H1 (cell line): ENCODE results near the gene GRAMD4. TPM values are rescaled to one million over a fixed set of nuclear protein-coding genes. Genes with fewer than 3 reads are reported as not detected.
A peak's percentile ranks its signal among the peaks of the same experiment; 100 is the strongest.

Source experiments
- CTCF ChIA-PET: fragments of 300-600 bp; sonication (Branson Sonifier 250); formaldehyde crosslinking; loops from one replicate; lab custom pipeline; 2021; ENCODE audit not compliant: partially characterized antibody; lab: Charles Lee
- POLR2A ChIA-PET: fragments of 300-600 bp; sonication (Branson Sonifier 250); formaldehyde crosslinking; loops from one replicate; lab custom pipeline; 2021; ENCODE audit warnings: inconsistent platforms; ENCODE audit not compliant: partially characterized antibody; lab: Charles Lee
- DNase-seq, 2 experiments: peaks; one replicate each; pipeline versions ENCODE4 v3.0.0 to v3.0.0-alpha.2; 2010 to 2022; ENCODE audit warnings: low spot score in 2 of 2, low read depth in 1 of 2, mixed read lengths in 1 of 2
- FAIRE-seq: peaks from 2 replicates; lab custom pipeline; 2011; peaks lifted over from hg19 to GRCh38; lab: Jason Lieb, UNC
- H2AFZ ChIP-seq: 2 replicates; pipeline ENCODE4 v1.8.1; 2012; ENCODE audit warnings: low read length, inconsistent platforms
- H2AK5ac ChIP-seq: 2 replicates; pipeline ENCODE4 v1.6.1; 2013; ENCODE audit warnings: low read depth, low read length
- H2BK120ac ChIP-seq: replicated peaks from 2 replicates; pipeline ENCODE3; 2013; ENCODE audit warnings: low read depth, low read length, inconsistent platforms
- H2BK12ac ChIP-seq: 2 replicates; pipeline ENCODE4 v1.6.1; 2013; ENCODE audit warnings: low read depth, low read length
- H2BK15ac ChIP-seq: 2 replicates; pipeline ENCODE4 v1.6.1; 2013; ENCODE audit warnings: low read length
- H2BK20ac ChIP-seq: 2 replicates; pipeline ENCODE4 v1.6.1; 2013; ENCODE audit warnings: low read length
- H2BK5ac ChIP-seq: 2 replicates; pipeline ENCODE4 v1.6.1; 2013; ENCODE audit warnings: low read depth, low read length
- H3K14ac ChIP-seq: 2 replicates; pipeline ENCODE4 v1.6.1; 2013; ENCODE audit warnings: inconsistent platforms; ENCODE audit not compliant: insufficient read length
- H3K18ac ChIP-seq: 2 replicates; pipeline ENCODE4 v1.6.1; 2013; ENCODE audit warnings: low read length; ENCODE audit errors: extremely low read depth
- H3K23ac ChIP-seq: 2 replicates; pipeline ENCODE4 v1.6.1; 2013; ENCODE audit warnings: inconsistent platforms; ENCODE audit not compliant: insufficient read length
- H3K23me2 ChIP-seq: 2 replicates; pipeline ENCODE4 v1.6.1; 2013; ENCODE audit warnings: low read depth, low read length
- H3K27ac ChIP-seq: 2 replicates; pipeline ENCODE4 v1.6.1; 2011; ENCODE audit warnings: low read depth, low read length, inconsistent platforms
- H3K27me3 ChIP-seq, 4 experiments: replicated peaks in 1 of 4; 1 replicate in 1 of 4; 2 replicates in 3 of 4; pipeline versions ENCODE4 v1.6.1 to v1.8.1; 2011 to 2013; ENCODE audit warnings: low read length in 3 of 4, mild to moderate bottlenecking in 3 of 4, inconsistent platforms in 2 of 4, mixed read lengths in 2 of 4, moderate library complexity in 1 of 4; ENCODE audit not compliant: control insufficient read depth in 3 of 4, insufficient read depth in 3 of 4; ENCODE audit errors: extremely low read depth in 1 of 4
- H3K36me3 ChIP-seq, 4 experiments: 2 replicates each; pipeline versions ENCODE4 v1.6.1 to v1.8.1; 2011 to 2013; ENCODE audit warnings: mild to moderate bottlenecking in 4 of 4, low read length in 3 of 4, moderate library complexity in 2 of 4, control low read depth in 1 of 4, inconsistent platforms in 1 of 4; ENCODE audit not compliant: insufficient read depth in 4 of 4, control insufficient read depth in 2 of 4
- H3K4ac ChIP-seq: replicated peaks from 2 replicates; pipeline ENCODE3; 2013; ENCODE audit warnings: low read length, low read depth, mixed read lengths, inconsistent platforms; ENCODE audit not compliant: insufficient read length
- H3K4me1 ChIP-seq, 4 experiments: replicated peaks in 1 of 4; 1 replicate in 1 of 4; 2 replicates in 3 of 4; pipeline versions ENCODE4 v1.6.1 to v1.8.1; 2011 to 2013; ENCODE audit warnings: low read length in 3 of 4, inconsistent platforms in 2 of 4, mixed read lengths in 1 of 4; ENCODE audit not compliant: insufficient read depth in 4 of 4, control insufficient read depth in 3 of 4
- H3K4me2 ChIP-seq, 2 experiments: 2 replicates each; pipeline versions ENCODE4 v1.6.1 to v1.8.1; 2011 to 2013; ENCODE audit warnings: low read depth in 2 of 2, low read length in 2 of 2, control low read depth in 1 of 2, inconsistent platforms in 1 of 2, mild to moderate bottlenecking in 1 of 2; ENCODE audit not compliant: insufficient read depth in 1 of 2
- H3K4me3 ChIP-seq, 4 experiments: fragments of 200-600, 300-600 bp in 1 of 4; sonication (generic), shearing (Covaris generic), sonication (Bioruptor Twin) in 1 of 4; 2 replicates each; pipeline versions ENCODE4 v1.5.1 to v1.8.1; 2011 to 2016; ENCODE audit warnings: low read length in 4 of 4, low read depth in 3 of 4, control low read depth in 2 of 4, inconsistent platforms in 2 of 4, mild to moderate bottlenecking in 2 of 4, mixed read lengths in 1 of 4, moderate library complexity in 1 of 4; ENCODE audit not compliant: insufficient read depth in 2 of 4; ENCODE audit errors: extremely low read depth in 1 of 4
- H3K56ac ChIP-seq: replicated peaks from 2 replicates; pipeline ENCODE3; 2013; ENCODE audit warnings: low read depth, mild to moderate bottlenecking, mixed read lengths, low read length, inconsistent platforms; ENCODE audit not compliant: insufficient read length
- H3K79me1 ChIP-seq: 2 replicates; pipeline ENCODE4 v1.6.1; 2013; ENCODE audit warnings: low read depth, low read length, control low read depth
- H3K79me2 ChIP-seq, 2 experiments: 2 replicates each; pipeline versions ENCODE4 v1.6.1 to v1.8.1; 2012 to 2013; ENCODE audit warnings: low read length in 2 of 2, mild to moderate bottlenecking in 2 of 2, inconsistent platforms in 1 of 2; ENCODE audit not compliant: insufficient read depth in 2 of 2, control insufficient read depth in 1 of 2
- H3K9ac ChIP-seq, 4 experiments: replicated peaks in 1 of 4; 1 replicate in 1 of 4; 2 replicates in 3 of 4; pipeline versions ENCODE4 v1.6.1 to v1.8.1; 2011 to 2013; ENCODE audit warnings: low read depth in 3 of 4, low read length in 3 of 4, control low read depth in 2 of 4, mild to moderate bottlenecking in 2 of 4, moderate library complexity in 2 of 4, inconsistent platforms in 1 of 4; ENCODE audit errors: extremely low read depth in 1 of 4
- H3K9me3 ChIP-seq, 2 experiments: 2 replicates each; pipeline versions ENCODE4 v1.6.1 to v1.8.1; 2012 to 2013; ENCODE audit warnings: mild to moderate bottlenecking in 2 of 2, moderate library complexity in 2 of 2, control low read depth in 1 of 2, inconsistent platforms in 1 of 2, low read depth in 1 of 2, low read length in 1 of 2, mixed read lengths in 1 of 2; ENCODE audit not compliant: insufficient read depth in 2 of 2
- H4K20me1 ChIP-seq, 2 experiments: replicated peaks in 1 of 2; 2 replicates each; pipeline versions ENCODE3 to v1.8.1; 2011 to 2013; ENCODE audit warnings: inconsistent platforms in 2 of 2, low read length in 2 of 2, mild to moderate bottlenecking in 1 of 2; ENCODE audit not compliant: insufficient read depth in 2 of 2, control insufficient read depth in 1 of 2
- H4K5ac ChIP-seq: 2 replicates; pipeline ENCODE4 v1.6.1; 2013; ENCODE audit warnings: low read length, low read depth, mixed read lengths, inconsistent platforms; ENCODE audit not compliant: insufficient read length
- H4K8ac ChIP-seq: 2 replicates; pipeline ENCODE4 v1.8.0; 2013; ENCODE audit warnings: mild to moderate bottlenecking, moderate library complexity, low read length, inconsistent platforms; ENCODE audit not compliant: insufficient read depth; ENCODE audit errors: extremely low read depth
- H4K91ac ChIP-seq: replicated peaks from 2 replicates; pipeline ENCODE3; 2013; ENCODE audit warnings: low read length, mixed read lengths, inconsistent platforms; ENCODE audit not compliant: insufficient read length
- CBX8 ChIP-seq: fragments of 300-800, 300-1000 bp; sonication (generic); IDR thresholded peaks from 2 replicates; pipeline ENCODE4 v1.7.1; 2016; ENCODE audit warnings: low read depth, low read length, borderline replicate concordance
- WGBS, 2 experiments: shearing (Covaris generic) in 1 of 2; methylation state at CpG; one replicate each; pipeline versions ENCODE4 v1.1.6 to v1.1.7; 2013 to 2015; ENCODE audit warnings: low lambda C conversion rate in 2 of 2, mixed read lengths in 2 of 2, inconsistent platforms in 1 of 2, low coverage in 1 of 2, missing lambda C conversion rate in 1 of 2; ENCODE audit not compliant: insufficient replicate concordance in 2 of 2, insufficient coverage in 1 of 2, insufficient read length in 1 of 2; ENCODE audit errors: extremely low coverage in 1 of 2, missing lambda C conversion rate in 1 of 2; 5-methylcytosine and 5-hydroxymethylcytosine counted together
- polyA plus RNA-seq, 7 experiments: library from polyadenylated mRNA; depleted of rRNA in 3 of 7; stranded (reverse) in 5 of 7; unstranded in 2 of 7; fragments of >200 nt in 5 of 7; fragments of 200-250 nt in 2 of 7; gene quantifications; 1 replicate in 5 of 7; 2 replicates in 1 of 7; 4 replicates in 1 of 7; pipeline versions ENCODE4 v1.2.1 to v1.2.3, GENCODE V29; 2011 to 2013; ENCODE audit warnings: missing spikeins in 2 of 7, mixed read lengths in 2 of 7
- total RNA-seq: library from RNA; stranded (reverse); fragmentation: NEBNext Ultra II Directional; extraction: Animal tissue kit (Norgen Biotek cat#: 25700); gene quantifications from 2 replicates; pipeline ENCODE4 v1.2.1, GENCODE V29; 2021

The GRAMD4 gene
- total and polyA plus RNA-seq, 2 of the 8 experiments (the other 6 are each of a cell fraction or from before 2014, with no cell fraction given): 7.9 to 25.6 TPM

DNA sequence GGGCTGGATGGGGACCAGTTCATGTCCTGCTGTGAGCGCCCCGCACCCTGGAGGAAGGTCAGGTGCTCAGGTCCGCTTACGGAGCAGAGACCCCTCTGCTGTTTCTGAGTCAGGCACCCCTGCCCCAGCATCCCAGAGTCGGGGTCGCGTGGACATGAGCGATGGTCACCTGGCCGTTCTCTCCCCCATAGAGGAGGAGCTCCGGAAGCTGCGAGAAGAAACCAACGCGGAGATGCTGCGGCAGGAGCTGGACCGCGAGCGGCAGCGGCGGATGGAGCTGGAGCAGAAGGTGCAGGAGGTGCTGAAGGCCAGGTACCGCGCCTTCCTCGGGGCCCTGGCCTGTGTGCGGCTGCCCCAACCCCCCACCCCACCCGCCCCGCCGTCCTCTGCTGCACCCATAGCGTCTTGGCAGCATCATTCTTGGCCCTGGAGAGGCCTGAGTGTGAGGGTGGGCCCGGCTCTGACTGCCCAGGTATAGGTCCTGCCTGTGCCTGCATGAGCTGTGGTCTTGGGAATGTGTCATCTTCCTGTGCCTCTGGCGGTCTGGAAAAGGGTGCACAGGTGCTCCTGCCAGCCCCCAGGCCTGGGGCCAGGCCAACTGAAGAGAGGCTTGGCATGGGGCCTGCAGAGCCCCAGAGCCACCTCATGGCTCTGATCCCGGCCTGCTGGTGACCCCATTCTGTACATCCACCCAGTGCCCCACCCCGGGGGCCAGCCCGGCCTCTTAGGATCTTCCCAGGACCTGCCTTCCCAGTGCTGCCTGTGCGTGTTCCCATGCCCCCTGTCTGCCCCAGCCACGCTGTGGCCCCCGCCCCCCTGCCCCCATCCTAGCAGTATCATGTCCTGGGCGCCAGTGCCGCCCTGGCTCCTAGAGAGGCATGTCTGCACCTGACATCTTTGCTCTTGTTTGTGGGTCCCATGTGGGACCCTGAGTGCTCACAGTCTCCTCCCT is 38.1 kb downstream of the GRAMD4 start:
- Histone ChIP-seq H4K20me1 (peaks cover 0 to 2% of the 10 kb centered on the region in 2 experiments), H3K27me3 (no peaks in the 10 kb centered on the region), H3K23me2 (no peaks in the 10 kb centered on the region), H4K91ac (no peak overlapping the region), H4K5ac (no peak overlapping the region), H3K36me3 (no peaks in the 10 kb centered on the region), H2BK15ac (no peak overlapping the region), H3K9me3 (no peaks in the 10 kb centered on the region), H3K4me2 (no peak overlapping the region), H3K14ac (no peak overlapping the region), H2AK5ac (no peak overlapping the region), H4K8ac (peak overlapping the region; percentile 14; the same call in 1 of the 2 replicates), H2BK20ac (no peak overlapping the region), H3K18ac (no peak overlapping the region), H3K4me3 (no peak overlapping the region), H2BK5ac (no peak overlapping the region), H2BK12ac (no peak overlapping the region), H3K27ac (no peak overlapping the region), H3K4me1 (peaks cover 0 to 2% (median 0%) of the 10 kb centered on the region in 4 experiments; a peak in 1 of 7 replicates), H3K79me2 (no peaks in the 10 kb centered on the region), H3K4ac (no peak overlapping the region), H3K79me1 (peaks cover 3% of the 10 kb centered on the region; the same call in 1 of the 2 replicates), H3K56ac (no peak overlapping the region), H3K9ac (no peak overlapping the region), H2BK120ac (no peak overlapping the region), H2AFZ (no peak overlapping the region), H3K23ac (no peak overlapping the region)
- no peak for DNase-seq
- ChIA-PET POLR2A (no interaction called here), CTCF (interaction anchor here (0.7 to 4.0 kb wide), 3 partner anchors 13 to 144 kb away, joined by 4 to 13 read pairs (median 4); no protein-coding TSS in a partner anchor)
- FAIRE-seq: no peak
- 92% methylated on average over 29 of the region's 37 CpGs; no CpG with 5 or more reads in 1 of the 2 experiments for WGBS, 2 experiments
- TF ChIP-seq CBX8: no peak
